GM23248 (cell line): ENCODE measurements around the gene ZNF564. TPM values are rescaled to one million over a fixed set of nuclear protein-coding genes. Genes with fewer than 3 reads are reported as not detected.

Source experiments
- DNase-seq: peaks from one replicate; pipeline ENCODE4 v3.0.0-alpha.2; 2015
- H2AFZ ChIP-seq: fragments of 200-600 bp; sonication (generic); 2 replicates; pipeline ENCODE4 v1.6.1; 2016; ENCODE audit warnings: antibody characterized with exemption
- H3F3A ChIP-seq: fragments of 200-600 bp; sonication (generic); 2 replicates; pipeline ENCODE4 v1.6.1; 2016; ENCODE audit warnings: mild to moderate bottlenecking, antibody characterized with exemption, mixed run types; ENCODE audit not compliant: insufficient read depth
- H3K27ac ChIP-seq: fragments of 200-600 bp; sonication (generic); 2 replicates; pipeline ENCODE4 v1.5.1; 2016; ENCODE audit warnings: mild to moderate bottlenecking
- H3K27me3 ChIP-seq: fragments of 200-600 bp; sonication (generic); replicated peaks from 2 replicates; pipeline ENCODE4 v1.6.1; 2016; ENCODE audit warnings: mild to moderate bottlenecking; ENCODE audit not compliant: insufficient read depth
- H3K36me3 ChIP-seq: fragments of 200-600 bp; sonication (generic); 2 replicates; pipeline ENCODE4 v1.6.1; 2016; ENCODE audit warnings: low read depth, mild to moderate bottlenecking
- H3K4me1 ChIP-seq: fragments of 200-600 bp; sonication (generic); 2 replicates; pipeline ENCODE4 v1.6.1; 2016; ENCODE audit warnings: mild to moderate bottlenecking; ENCODE audit not compliant: insufficient read depth
- H3K4me2 ChIP-seq: fragments of 200-600 bp; sonication (generic); one replicate; pipeline ENCODE4 v1.6.1; 2016; ENCODE audit warnings: mild to moderate bottlenecking; ENCODE audit not compliant: unreplicated experiment
- H3K4me3 ChIP-seq: fragments of 200-600 bp; sonication (generic); 2 replicates; pipeline ENCODE4 v1.5.1; 2016; ENCODE audit warnings: mild to moderate bottlenecking
- H3K79me2 ChIP-seq: fragments of 200-600 bp; sonication (generic); 2 replicates; pipeline ENCODE4 v1.6.1; 2016; ENCODE audit warnings: mild to moderate bottlenecking; ENCODE audit not compliant: insufficient read depth
- H3K9ac ChIP-seq: fragments of 200-600 bp; sonication (generic); 2 replicates; pipeline ENCODE4 v1.6.1; 2016; ENCODE audit warnings: mild to moderate bottlenecking
- H3K9me2 ChIP-seq: fragments of 200-600 bp; sonication (generic); 2 replicates; pipeline ENCODE4 v1.6.1; 2016; ENCODE audit warnings: mixed run types, mild to moderate bottlenecking, moderate library complexity; ENCODE audit not compliant: insufficient read depth
- H3K9me3 ChIP-seq: fragments of 200-600 bp; sonication (generic); one replicate; pipeline ENCODE4 v1.6.1; 2017; ENCODE audit warnings: low read depth
- H4K20me1 ChIP-seq: fragments of 200-600 bp; sonication (generic); 2 replicates; pipeline ENCODE4 v1.6.0; 2016; ENCODE audit not compliant: insufficient read depth
- EZH2 ChIP-seq: fragments of 200-600 bp; sonication (generic); IDR thresholded peaks from 2 replicates; pipeline ENCODE4 v1.6.1; 2018; ENCODE audit warnings: antibody characterized with exemption, mild to moderate bottlenecking; ENCODE audit not compliant: insufficient read depth, poor library complexity, severe bottlenecking
- EZH2phosphoT487 ChIP-seq: fragments of 200-600 bp; sonication (generic); IDR thresholded peaks from 2 replicates; pipeline ENCODE4 v1.6.1; 2018; ENCODE audit warnings: antibody characterized with exemption, moderate library complexity, mild to moderate bottlenecking, low read depth; ENCODE audit not compliant: insufficient read depth
- WGBS, 2 experiments: methylation state at CpG; one replicate each; pipeline ENCODE4 v1.1.6; 2015 to 2017; ENCODE audit warnings: low lambda C conversion rate in 2 of 2, low coverage in 1 of 2; ENCODE audit errors: missing lambda C conversion rate in 2 of 2; 5-methylcytosine and 5-hydroxymethylcytosine counted together
- in situ Hi-C: fragments of 300-500 bp; cut with MboI; formaldehyde crosslinking; loops from 2 replicates; pipeline ENCODE4 v1.15.0; 2020
- polyA plus RNA-seq: library from polyadenylated mRNA; unstranded; fragments of >200 nt; fragmentation: Nextera tagmentation; extraction: Ambion mirVana; gene quantifications from 2 replicates; pipeline ENCODE4 v1.2.1, GENCODE V29; 2016
- total RNA-seq: library from RNA; depleted of rRNA; stranded (reverse); fragments of >200 nt; shearing (Covaris generic); gene quantifications from 2 replicates; pipeline ENCODE4 v1.2.3, GENCODE V29; 2014

The ZNF564 gene
- total and polyA plus RNA-seq, 2 experiments from 2014 or later = 3.7 to 5.6 TPM

- H3K4me1 ChIP-seq = no peaks in the 10 kb centered on the region
- H3K4me2 ChIP-seq = no peak overlapping the region
- DNase-seq = no peak
- no peak overlapping the region for H3K4me3 ChIP-seq
- H3K9me3 ChIP-seq = no peaks in the 10 kb centered on the region
- no peak overlapping the region for H2AFZ ChIP-seq
- in situ Hi-C loops = no loop called here
- H3K27ac ChIP-seq = no peak overlapping the region
- H3K27me3 ChIP-seq = no peaks in the 10 kb centered on the region
- no peak for TF ChIP-seq EZH2
- TF ChIP-seq EZH2phosphoT487 = no peak
- peaks cover 31% of the 10 kb centered on the region for H3K36me3 ChIP-seq
- no peaks in the 10 kb centered on the region for H3K79me2 ChIP-seq
- no peaks in the 10 kb centered on the region for H4K20me1 ChIP-seq
- H3K9ac ChIP-seq = no peak overlapping the region
- peaks cover 16% of the 10 kb centered on the region for H3F3A ChIP-seq
- WGBS, 2 experiments = 86% methylated on average over 9 of the region's 9 CpGs
- no peaks in the 10 kb centered on the region for H3K9me2 ChIP-seq
These were observed 29.8 kb upstream of the ZNF564 start for GRCh38 chr19:12581100-12581499.

- DNase-seq = peak; percentile 68
- in situ Hi-C loops = no loop called here
- H3K36me3 ChIP-seq = peaks cover 31% of the 10 kb centered on the region
These were observed 29.0 kb upstream of the ZNF564 start for GRCh38 chr19:12580180-12580694.

GRCh38 chr19:12578641-12579040 lies 27.4 kb upstream of the ZNF564 start:
- no peak for DNase-seq
- Histone ChIP-seq H3K9me3 (peaks cover 2% of the 10 kb centered on the region), H3K27ac (no peak overlapping the region), H3K9ac (no peak overlapping the region), H4K20me1 (no peaks in the 10 kb centered on the region), H3K36me3 (peaks cover 31% of the 10 kb centered on the region), H3K4me3 (no peak overlapping the region), H3K4me1 (no peaks in the 10 kb centered on the region), H3K27me3 (no peaks in the 10 kb centered on the region), H3K79me2 (no peaks in the 10 kb centered on the region), H3K9me2 (no peaks in the 10 kb centered on the region), H2AFZ (no peak overlapping the region), H3F3A (peaks cover 16% of the 10 kb centered on the region), H3K4me2 (no peak overlapping the region)
- in situ Hi-C loops = no loop called here
- TF ChIP-seq EZH2 = no peak
- no peak for TF ChIP-seq EZH2phosphoT487
- 93 to 94% methylated on average over 10 of the region's 10 CpGs for WGBS, 2 experiments

More at GRCh38 chr19:12580180-12580694, 29.0 kb upstream of the ZNF564 start:
- no peak overlapping the region for H3K9ac ChIP-seq
- 85 to 88% methylated on average over 11 of the region's 11 CpGs for WGBS, 2 experiments
- H4K20me1 ChIP-seq = no peaks in the 10 kb centered on the region
- H3F3A ChIP-seq = peaks cover 16% of the 10 kb centered on the region
- TF ChIP-seq EZH2 (no peak), EZH2phosphoT487 (0 out of 2 replicates have a peak, but pooled peaks have one; percentile 38)
- no peaks in the 10 kb centered on the region for H3K79me2 ChIP-seq
- H3K27ac ChIP-seq = no peak overlapping the region
- H3K9me3 ChIP-seq = peaks cover 2% of the 10 kb centered on the region
- no peaks in the 10 kb centered on the region for H3K9me2 ChIP-seq
- H3K4me1 ChIP-seq = no peaks in the 10 kb centered on the region
- H3K4me2 ChIP-seq = no peak overlapping the region
- no peaks in the 10 kb centered on the region for H3K27me3 ChIP-seq
- no peak overlapping the region for H2AFZ ChIP-seq
- H3K4me3 ChIP-seq = no peak overlapping the region

GRCh38 chr19:12574036-12574435 lies 22.8 kb upstream of the ZNF564 start:
- WGBS, 2 experiments = 70 to 74% methylated on average over 7 of the region's 7 CpGs
- H3K9me2 ChIP-seq = no peaks in the 10 kb centered on the region
- in situ Hi-C loops = no loop called here

More at GRCh38 chr19:12574036-12574435, 22.8 kb upstream of the ZNF564 start:
- Histone ChIP-seq H3F3A (no peaks in the 10 kb centered on the region), H3K79me2 (no peaks in the 10 kb centered on the region), H2AFZ (no peak overlapping the region), H3K9me3 (peaks cover 2% of the 10 kb centered on the region), H3K27ac (no peak overlapping the region), H4K20me1 (no peaks in the 10 kb centered on the region), H3K4me1 (no peaks in the 10 kb centered on the region), H3K9ac (no peak overlapping the region), H3K4me3 (no peak overlapping the region), H3K4me2 (no peak overlapping the region), H3K36me3 (no peaks in the 10 kb centered on the region; the same call in 1 of the 2 replicates), H3K27me3 (no peaks in the 10 kb centered on the region)
- TF ChIP-seq EZH2 (no peak), EZH2phosphoT487 (no peak)
- DNase-seq = no peak
